K562 treated with DMSO at 1 percent for 4 hours (cell line): ENCODE measurements around the gene SIKE1. TPM values are rescaled to one million over a fixed set of nuclear protein-coding genes. Genes with fewer than 3 reads are reported as not detected.

Source experiments
- total RNA-seq: library from RNA; unstranded; fragments of 300-600 nt; gene quantifications from 2 replicates; pipeline ENCODE4 v1.2.3, GENCODE V29; 2022; ENCODE audit not compliant: insufficient read depth

Gene SIKE1
- 38.2 and 48.4 TPM in 2 replicates for total RNA-seq

GRCh38 chr1:114780344-114781226, at the start of gene SIKE1:
TSS of gene SIKE1 (minus strand) at chr1:114780685. CDS start at chr1:114780607, 78 bp downstream.

GRCh38 chr1:114757455-114758255, 22.8 kb downstream of the SIKE1 start, which contains the start of gene CSDE1:
TSS of gene CSDE1 (minus strand) at chr1:114757984. CDS start at chr1:114739890, 18,094 bp downstream.

Other genes with a start within 250 kb of the SIKE1 start
- gene BCAS2, start 199.1 kb downstream of the SIKE1 start, total RNA-seq: 48.1 and 51.4 TPM in 2 replicates
- gene DENND2C, start 110.6 kb downstream of the SIKE1 start, total RNA-seq: not detected in 2 replicates
- gene AMPD1, start 85.1 kb downstream of the SIKE1 start, total RNA-seq: not detected in 2 replicates
- gene NRAS, start 63.9 kb downstream of the SIKE1 start, total RNA-seq: 23.5 and 24.9 TPM in 2 replicates
- gene CSDE1, start 22.7 kb downstream of the SIKE1 start, total RNA-seq: 208 and 215 TPM in 2 replicates
- not detected in 2 replicates for gene SYCP1, start 74.2 kb upstream of the SIKE1 start, total RNA-seq
- not detected in 2 replicates for gene TSHB, start 249.1 kb upstream of the SIKE1 start, total RNA-seq